Measurements from ENCODE around the gene PPP1R3F.

Gene PPP1R3F

GRCh38 chrX:49249071-49249470 lies 20.5 kb upstream of the PPP1R3F start:
- in situ Hi-C loops (cut with MboI; ENCODE audit: low sequenced_read_pairs) = no loop called here

GRCh38 chrX:49249616-49250015 lies 20.0 kb upstream of the PPP1R3F start:
- in situ Hi-C loops (cut with MboI; ENCODE audit: low sequenced_read_pairs) = no loop called here

- in situ Hi-C loops (cut with MboI; ENCODE audit: low sequenced_read_pairs) = no loop called here
Measured at GRCh38 chrX:49250066-49250465, 19.5 kb upstream of the PPP1R3F start.

- in situ Hi-C loops (cut with MboI; ENCODE audit: low sequenced_read_pairs) = no loop called here
Measured at GRCh38 chrX:49250578-49250977, 19.0 kb upstream of the PPP1R3F start.

- in situ Hi-C loops (cut with MboI; ENCODE audit: low sequenced_read_pairs) = no loop called here
Measured at GRCh38 chrX:49251325-49251724, 18.3 kb upstream of the PPP1R3F start.

GRCh38 chrX:49254639-49255038 lies 15.0 kb upstream of the PPP1R3F start:
- in situ Hi-C loops (cut with MboI; ENCODE audit: low sequenced_read_pairs) = no loop called here

- in situ Hi-C loops (cut with MboI; ENCODE audit: low sequenced_read_pairs) = no loop called here
Measured at GRCh38 chrX:49256268-49256995, 13.2 kb upstream of the PPP1R3F start.

GRCh38 chrX:49257074-49257790 lies 12.4 kb upstream of the PPP1R3F start:
- in situ Hi-C loops (cut with MboI; ENCODE audit: low sequenced_read_pairs) = no loop called here

GRCh38 chrX:49257846-49258748 lies 11.5 kb upstream of the PPP1R3F start:
- in situ Hi-C loops (cut with MboI; ENCODE audit: low sequenced_read_pairs) = no loop called here

- in situ Hi-C loops (cut with MboI; ENCODE audit: low sequenced_read_pairs) = no loop called here
Measured at GRCh38 chrX:49258749-49259124, 10.9 kb upstream of the PPP1R3F start.

GRCh38 chrX:49260221-49260985 lies 9.2 kb upstream of the PPP1R3F start:
- in situ Hi-C loops (cut with MboI; ENCODE audit: low sequenced_read_pairs) = no loop called here

GRCh38 chrX:49262603-49263002 lies 7.0 kb upstream of the PPP1R3F start:
- in situ Hi-C loops (cut with MboI; ENCODE audit: low sequenced_read_pairs) = no loop called here

- in situ Hi-C loops (cut with MboI; ENCODE audit: low sequenced_read_pairs) = no loop called here
Measured at GRCh38 chrX:49263631-49264030, 6.0 kb upstream of the PPP1R3F start.

- in situ Hi-C loops (cut with MboI; ENCODE audit: low sequenced_read_pairs) = no loop called here
Measured at GRCh38 chrX:49264460-49264859, 5.1 kb upstream of the PPP1R3F start, which contains the start of gene FOXP3. TSS of gene FOXP3 (minus strand) at chrX:49264710. CDS start at chrX:49258505, 6,205 bp downstream.

- in situ Hi-C loops (cut with MboI; ENCODE audit: low sequenced_read_pairs) = no loop called here
Measured at GRCh38 chrX:49266523-49267445, 2.8 kb upstream of the PPP1R3F start.

- in situ Hi-C loops (cut with MboI; ENCODE audit: low sequenced_read_pairs) = no loop called here
Measured at GRCh38 chrX:49268702-49269009, 937 bp upstream of the PPP1R3F start.

GRCh38 chrX:49269010-49269766 lies 405 bp upstream of the PPP1R3F start:
- in situ Hi-C loops (cut with MboI; ENCODE audit: low sequenced_read_pairs) = no loop called here

- in situ Hi-C loops (cut with MboI; ENCODE audit: low sequenced_read_pairs) = no loop called here
Measured at GRCh38 chrX:49270249-49270921, 792 bp downstream of the PPP1R3F start.
